Memory B cell (primary cell): ENCODE measurements around the gene NWD2.

Source experiments
- ATAC-seq: fragments of 150-1000 bp; cut with Tn5 transposase; 2 replicates; pipeline ENCODE4 v1.10.0; 2021; ENCODE audit warnings: low read depth, mild to moderate bottlenecking, moderate library complexity
- DNase-seq, 2 donors: peaks; one replicate each; pipeline ENCODE4 v3.0.0; 2022; ENCODE audit warnings: low spot score in 2 of 2
- H3K27ac Mint-ChIP-seq: one replicate; pipeline ENCODE4 v1.8.0; 2022; ENCODE audit warnings: mild to moderate bottlenecking, moderate library complexity, mixed read lengths
- H3K27me3 Mint-ChIP-seq: one replicate; pipeline ENCODE4 v1.8.0; 2022; ENCODE audit warnings: mixed read lengths
- H3K36me3 Mint-ChIP-seq: one replicate; pipeline ENCODE4 v1.8.0; 2022; ENCODE audit warnings: mild to moderate bottlenecking, mixed read lengths
- H3K4me1 Mint-ChIP-seq: one replicate; pipeline ENCODE4 v1.8.0; 2022; ENCODE audit warnings: mixed read lengths
- H3K4me3 Mint-ChIP-seq: one replicate; pipeline ENCODE4 v1.8.0; 2022; ENCODE audit warnings: mild to moderate bottlenecking, moderate library complexity, mixed read lengths
- H3K9me3 Mint-ChIP-seq: one replicate; pipeline ENCODE4 v1.8.0; 2022; ENCODE audit warnings: mixed read lengths

Gene NWD2

GRCh38 chr4:37243722-37244582, 591 bp upstream of the NWD2 start:
- no peaks in the 10 kb centered on the region for H3K36me3 Mint-ChIP-seq
- no peak overlapping the region for H3K4me3 Mint-ChIP-seq
- DNase-seq (no peak), ATAC-seq (no peak)
- H3K27me3 Mint-ChIP-seq = peaks cover 10% of the 10 kb centered on the region
- no peak overlapping the region for H3K27ac Mint-ChIP-seq
- no peaks in the 10 kb centered on the region for H3K9me3 Mint-ChIP-seq
- H3K4me1 Mint-ChIP-seq = no peaks in the 10 kb centered on the region

GRCh38 chr4:37245391-37245954, 930 bp downstream of the NWD2 start:
- no peaks in the 10 kb centered on the region for H3K36me3 Mint-ChIP-seq
- ATAC-seq (no peak), DNase-seq (no peak)
- H3K4me3 Mint-ChIP-seq = no peak overlapping the region
- H3K4me1 Mint-ChIP-seq = no peaks in the 10 kb centered on the region
- peaks cover 12% of the 10 kb centered on the region for H3K27me3 Mint-ChIP-seq
- H3K9me3 Mint-ChIP-seq = no peaks in the 10 kb centered on the region
- no peak overlapping the region for H3K27ac Mint-ChIP-seq

- no peaks in the 10 kb centered on the region for H3K36me3 Mint-ChIP-seq
- no peaks in the 10 kb centered on the region for H3K9me3 Mint-ChIP-seq
- DNase-seq (no peak), ATAC-seq (no peak)
- no peaks in the 10 kb centered on the region for H3K4me1 Mint-ChIP-seq
- no peak overlapping the region for H3K27ac Mint-ChIP-seq
- peaks cover 12% of the 10 kb centered on the region for H3K27me3 Mint-ChIP-seq
- no peak overlapping the region for H3K4me3 Mint-ChIP-seq
These were observed 2.3 kb downstream of the NWD2 start for GRCh38 chr4:37246891-37247290.

GRCh38 chr4:37258221-37258620, 13.7 kb downstream of the NWD2 start:
- no peaks in the 10 kb centered on the region for H3K36me3 Mint-ChIP-seq
- no peak overlapping the region for H3K27ac Mint-ChIP-seq
- H3K4me1 Mint-ChIP-seq = no peaks in the 10 kb centered on the region
- peaks cover 2% of the 10 kb centered on the region for H3K9me3 Mint-ChIP-seq
- no peak overlapping the region for H3K4me3 Mint-ChIP-seq
- no peaks in the 10 kb centered on the region for H3K27me3 Mint-ChIP-seq
- ATAC-seq = no peak
- no peak for DNase-seq

- Mint-ChIP-seq H3K9me3 (peaks cover 3% of the 10 kb centered on the region), H3K27ac (no peak overlapping the region), H3K36me3 (no peaks in the 10 kb centered on the region), H3K4me3 (no peak overlapping the region), H3K27me3 (no peaks in the 10 kb centered on the region), H3K4me1 (no peaks in the 10 kb centered on the region)
- DNase-seq (no peak), ATAC-seq (no peak)
These were observed 23.8 kb downstream of the NWD2 start for GRCh38 chr4:37268319-37268718.

- ATAC-seq (no peak), DNase-seq (no peak)
- peaks cover 9% of the 10 kb centered on the region for H3K9me3 Mint-ChIP-seq
- H3K4me3 Mint-ChIP-seq = no peak overlapping the region
- peaks cover 2% of the 10 kb centered on the region for H3K27me3 Mint-ChIP-seq
- H3K36me3 Mint-ChIP-seq = no peaks in the 10 kb centered on the region
- H3K4me1 Mint-ChIP-seq = no peaks in the 10 kb centered on the region
- no peak overlapping the region for H3K27ac Mint-ChIP-seq
These were observed 34.6 kb downstream of the NWD2 start for GRCh38 chr4:37279121-37279520.

- Mint-ChIP-seq H3K27ac (no peak overlapping the region), H3K9me3 (peaks cover 9% of the 10 kb centered on the region), H3K36me3 (no peaks in the 10 kb centered on the region), H3K4me3 (no peak overlapping the region), H3K27me3 (peaks cover 2% of the 10 kb centered on the region), H3K4me1 (no peaks in the 10 kb centered on the region)
- DNase-seq (no peak), ATAC-seq (no peak)
These were observed 35.5 kb downstream of the NWD2 start for GRCh38 chr4:37279894-37280592.

GRCh38 chr4:37299468-37299867, 54.9 kb downstream of the NWD2 start:
- Mint-ChIP-seq H3K9me3 (peaks cover 2% of the 10 kb centered on the region), H3K36me3 (no peaks in the 10 kb centered on the region), H3K27me3 (no peaks in the 10 kb centered on the region), H3K4me3 (no peak overlapping the region), H3K4me1 (no peaks in the 10 kb centered on the region), H3K27ac (no peak overlapping the region)
- DNase-seq (no peak), ATAC-seq (no peak)

GRCh38 chr4:37304612-37305011, 60.1 kb downstream of the NWD2 start:
- peaks cover 8% of the 10 kb centered on the region for H3K9me3 Mint-ChIP-seq
- ATAC-seq (no peak), DNase-seq (no peak)
- H3K27me3 Mint-ChIP-seq = no peaks in the 10 kb centered on the region
- H3K36me3 Mint-ChIP-seq = no peaks in the 10 kb centered on the region
- H3K4me3 Mint-ChIP-seq = no peak overlapping the region
- no peak overlapping the region for H3K27ac Mint-ChIP-seq
- H3K4me1 Mint-ChIP-seq = no peaks in the 10 kb centered on the region

- peaks cover 10% of the 10 kb centered on the region for H3K9me3 Mint-ChIP-seq
- no peak overlapping the region for H3K27ac Mint-ChIP-seq
- H3K36me3 Mint-ChIP-seq = no peaks in the 10 kb centered on the region
- ATAC-seq = no peak
- no peaks in the 10 kb centered on the region for H3K27me3 Mint-ChIP-seq
- no peak overlapping the region for H3K4me3 Mint-ChIP-seq
- no peaks in the 10 kb centered on the region for H3K4me1 Mint-ChIP-seq
- DNase-seq = no peak
These were observed 61.4 kb downstream of the NWD2 start for GRCh38 chr4:37305984-37306383.

- DNase-seq (no peak), ATAC-seq (no peak)
- H3K27me3 Mint-ChIP-seq = peaks cover under 1% of the 10 kb centered on the region
- no peak overlapping the region for H3K4me3 Mint-ChIP-seq
- no peaks in the 10 kb centered on the region for H3K4me1 Mint-ChIP-seq
- H3K36me3 Mint-ChIP-seq = no peaks in the 10 kb centered on the region
- no peak overlapping the region for H3K27ac Mint-ChIP-seq
- H3K9me3 Mint-ChIP-seq = peaks cover 8% of the 10 kb centered on the region
These were observed 72.6 kb downstream of the NWD2 start for GRCh38 chr4:37317104-37317643.

GRCh38 chr4:37320513-37321235, 76.1 kb downstream of the NWD2 start:
- DNase-seq (no peak), ATAC-seq (no peak)
- H3K4me1 Mint-ChIP-seq = no peaks in the 10 kb centered on the region
- H3K36me3 Mint-ChIP-seq = no peaks in the 10 kb centered on the region
- peaks cover 5% of the 10 kb centered on the region for H3K27me3 Mint-ChIP-seq
- peaks cover 8% of the 10 kb centered on the region for H3K9me3 Mint-ChIP-seq
- no peak overlapping the region for H3K4me3 Mint-ChIP-seq
- H3K27ac Mint-ChIP-seq = no peak overlapping the region

- ATAC-seq (no peak), DNase-seq (no peak)
- H3K4me1 Mint-ChIP-seq = no peaks in the 10 kb centered on the region
- peaks cover 4% of the 10 kb centered on the region for H3K9me3 Mint-ChIP-seq
- no peak overlapping the region for H3K27ac Mint-ChIP-seq
- no peak overlapping the region for H3K4me3 Mint-ChIP-seq
- no peaks in the 10 kb centered on the region for H3K36me3 Mint-ChIP-seq
- peaks cover 5% of the 10 kb centered on the region for H3K27me3 Mint-ChIP-seq
These were observed 77.6 kb downstream of the NWD2 start for GRCh38 chr4:37322122-37322521.

- Mint-ChIP-seq H3K27me3 (peaks cover 5% of the 10 kb centered on the region), H3K36me3 (no peaks in the 10 kb centered on the region), H3K4me1 (no peaks in the 10 kb centered on the region), H3K27ac (no peak overlapping the region), H3K4me3 (no peak overlapping the region), H3K9me3 (peaks cover 4% of the 10 kb centered on the region)
- no peak for DNase-seq
- ATAC-seq = no peak
These were observed 80.0 kb downstream of the NWD2 start for GRCh38 chr4:37324546-37324945.
